PFSK-1 (cell line): ENCODE measurements around the gene SLC39A6.

ENCODE experiments used
- FOXP2 ChIP-seq: optimal IDR thresholded peaks from 2 replicates; pipeline ENCODE3; 2011; ENCODE audit warnings: borderline replicate concordance, control low read depth, inconsistent platforms; ENCODE audit not compliant: insufficient read depth; ENCODE audit errors: extremely low read length, extremely low read depth
- POLR2AphosphoS5 ChIP-seq: IDR thresholded peaks from 2 replicates; pipeline ENCODE4 v1.6.1; 2012; ENCODE audit warnings: low read depth, mild to moderate bottlenecking, control low read depth, low read length, moderate library complexity
- SIN3A ChIP-seq: IDR thresholded peaks from 2 replicates; pipeline ENCODE4 v1.6.1; 2012; ENCODE audit warnings: mild to moderate bottlenecking, low read length, moderate library complexity, borderline replicate concordance; ENCODE audit not compliant: insufficient read depth
- TAF1 ChIP-seq: IDR thresholded peaks from 2 replicates; pipeline ENCODE4 v1.6.1; 2012; ENCODE audit warnings: low read length, control low read depth, borderline replicate concordance; ENCODE audit not compliant: insufficient read depth
- TF ChIP-seq, protein P1 (sequence below), 2 experiments: IDR thresholded peaks; 2 replicates each; pipeline versions ENCODE4 v1.6.1 to v1.8.0; 2011 to 2012; ENCODE audit warnings: low read depth in 2 of 2, low read length in 2 of 2, control low read depth in 1 of 2, inconsistent platforms in 1 of 2, mild to moderate bottlenecking in 1 of 2, moderate library complexity in 1 of 2; ENCODE audit not compliant: insufficient read depth in 1 of 2

Gene SLC39A6

DNA sequence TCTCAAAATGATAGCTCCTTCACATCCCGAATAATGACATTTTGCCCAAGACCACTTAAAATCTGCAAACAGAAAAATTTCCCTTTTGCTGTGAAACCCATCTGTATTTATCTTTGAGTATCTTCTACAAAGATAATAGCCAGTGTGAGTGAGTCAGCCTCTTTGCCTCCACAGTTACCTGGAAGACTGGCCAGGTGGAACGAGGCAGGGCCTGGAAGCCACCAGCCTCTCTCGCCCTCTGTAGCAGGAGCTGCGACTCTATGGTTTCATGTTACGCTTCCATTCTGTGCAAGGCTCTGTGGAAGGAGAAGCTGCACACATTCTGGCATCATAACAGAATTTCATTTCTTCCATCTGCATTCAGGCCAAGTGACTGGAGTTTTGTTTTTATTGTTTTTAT, 10.1 kb upstream of the SLC39A6 start:
- no peak for TF ChIP-seq TAF1
- no peak for TF ChIP-seq POLR2AphosphoS5
- TF ChIP-seq, protein P1, sequence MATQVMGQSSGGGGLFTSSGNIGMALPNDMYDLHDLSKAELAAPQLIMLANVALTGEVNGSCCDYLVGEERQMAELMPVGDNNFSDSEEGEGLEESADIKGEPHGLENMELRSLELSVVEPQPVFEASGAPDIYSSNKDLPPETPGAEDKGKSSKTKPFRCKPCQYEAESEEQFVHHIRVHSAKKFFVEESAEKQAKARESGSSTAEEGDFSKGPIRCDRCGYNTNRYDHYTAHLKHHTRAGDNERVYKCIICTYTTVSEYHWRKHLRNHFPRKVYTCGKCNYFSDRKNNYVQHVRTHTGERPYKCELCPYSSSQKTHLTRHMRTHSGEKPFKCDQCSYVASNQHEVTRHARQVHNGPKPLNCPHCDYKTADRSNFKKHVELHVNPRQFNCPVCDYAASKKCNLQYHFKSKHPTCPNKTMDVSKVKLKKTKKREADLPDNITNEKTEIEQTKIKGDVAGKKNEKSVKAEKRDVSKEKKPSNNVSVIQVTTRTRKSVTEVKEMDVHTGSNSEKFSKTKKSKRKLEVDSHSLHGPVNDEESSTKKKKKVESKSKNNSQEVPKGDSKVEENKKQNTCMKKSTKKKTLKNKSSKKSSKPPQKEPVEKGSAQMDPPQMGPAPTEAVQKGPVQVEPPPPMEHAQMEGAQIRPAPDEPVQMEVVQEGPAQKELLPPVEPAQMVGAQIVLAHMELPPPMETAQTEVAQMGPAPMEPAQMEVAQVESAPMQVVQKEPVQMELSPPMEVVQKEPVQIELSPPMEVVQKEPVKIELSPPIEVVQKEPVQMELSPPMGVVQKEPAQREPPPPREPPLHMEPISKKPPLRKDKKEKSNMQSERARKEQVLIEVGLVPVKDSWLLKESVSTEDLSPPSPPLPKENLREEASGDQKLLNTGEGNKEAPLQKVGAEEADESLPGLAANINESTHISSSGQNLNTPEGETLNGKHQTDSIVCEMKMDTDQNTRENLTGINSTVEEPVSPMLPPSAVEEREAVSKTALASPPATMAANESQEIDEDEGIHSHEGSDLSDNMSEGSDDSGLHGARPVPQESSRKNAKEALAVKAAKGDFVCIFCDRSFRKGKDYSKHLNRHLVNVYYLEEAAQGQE (IDR thresholded peaks at IDR 0.05; ENCODE audit: insufficient read depth in 1 of 2, low read depth in 2 of 2, low read length in 2 of 2): no peak
- no peak for TF ChIP-seq SIN3A
- no peak for TF ChIP-seq FOXP2

DNA sequence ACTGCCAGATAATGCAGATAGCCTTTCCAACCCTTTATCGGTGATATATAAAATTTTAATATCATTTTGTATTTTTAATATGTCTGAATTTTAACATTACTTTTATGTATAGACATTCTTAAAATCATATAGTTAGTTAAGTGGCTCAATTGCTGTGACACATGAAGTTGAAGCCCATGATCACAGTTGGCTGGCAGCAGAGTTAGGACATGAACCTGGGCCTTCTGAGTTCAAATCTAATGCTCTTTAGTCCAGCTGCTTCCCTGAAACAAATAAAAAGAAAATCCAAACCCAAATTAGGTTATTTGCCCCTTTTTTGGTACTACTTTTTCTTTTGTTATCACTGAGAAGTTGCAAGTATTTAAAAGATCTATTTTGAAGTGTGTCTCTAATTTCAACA, 6.1 kb upstream of the SLC39A6 start:
- TF ChIP-seq, protein P1 (IDR thresholded peaks at IDR 0.05; ENCODE audit: insufficient read depth in 1 of 2, low read depth in 2 of 2, low read length in 2 of 2): no peak
- TF ChIP-seq POLR2AphosphoS5: no peak
- no peak for TF ChIP-seq FOXP2
- no peak for TF ChIP-seq TAF1
- no peak for TF ChIP-seq SIN3A

GRCh38 chr18:36132756-36133155, 3.6 kb upstream of the SLC39A6 start:
- TF ChIP-seq POLR2AphosphoS5: no peak
- no peak for TF ChIP-seq SIN3A
- TF ChIP-seq TAF1: no peak
- TF ChIP-seq, protein P1 (IDR thresholded peaks at IDR 0.05; ENCODE audit: insufficient read depth in 1 of 2, low read depth in 2 of 2, low read length in 2 of 2): no peak
- no peak for TF ChIP-seq FOXP2

- TF ChIP-seq POLR2AphosphoS5 (no peak), FOXP2 (no peak), SIN3A (no peak), TAF1 (no peak)
- TF ChIP-seq, protein P1 (IDR thresholded peaks at IDR 0.05; ENCODE audit: insufficient read depth in 1 of 2, low read depth in 2 of 2, low read length in 2 of 2): no peak
Observed at GRCh38 chr18:36131692-36132483, 2.7 kb upstream of the SLC39A6 start.
